Skeletal muscle satellite cell (primary cell): Measurements from ENCODE around the gene SLC7A14.
"Not testable (repeated sequence)": the region's sequence is repeated elsewhere in the genome, so short reads cannot be mapped to it uniquely, and the experiment has no call there.

ENCODE experiments used
- H3K27me3 ChIP-seq: 2 replicates; pipeline ENCODE4 v1.7.0; 2013; ENCODE audit warnings: low read length; ENCODE audit not compliant: control insufficient read depth, insufficient read depth
- H3K36me3 ChIP-seq: 2 replicates; pipeline ENCODE4 v1.7.0; 2013; ENCODE audit warnings: mild to moderate bottlenecking, control low read depth, low read length; ENCODE audit not compliant: insufficient read depth
- H3K4me1 ChIP-seq: 2 replicates; pipeline ENCODE4 v1.7.0; 2013; ENCODE audit warnings: low read length; ENCODE audit not compliant: control insufficient read depth, insufficient read depth
- H3K4me2 ChIP-seq: 2 replicates; pipeline ENCODE4 v1.7.0; 2013; ENCODE audit warnings: mild to moderate bottlenecking, low read length
- H3K4me3 ChIP-seq: 2 replicates; pipeline ENCODE4 v1.7.0; 2013; ENCODE audit warnings: low read length
- H3K9ac ChIP-seq: 2 replicates; pipeline ENCODE4 v1.7.0; 2013; ENCODE audit warnings: mild to moderate bottlenecking, low read depth, low read length, moderate library complexity
- H3K9me3 ChIP-seq: replicated peaks from 2 replicates; pipeline ENCODE4 v1.7.0; 2013; ENCODE audit warnings: mild to moderate bottlenecking, control low read depth, low read length

SLC7A14 gene

GRCh38 chr3:170585008-170585936 is 603 bp downstream of the SLC7A14 start:
- Histone ChIP-seq H3K9me3 (no peaks in the 10 kb centered on the region), H3K36me3 (no peaks in the 10 kb centered on the region), H3K4me1 (peaks cover 7% of the 10 kb centered on the region), H3K4me3 (peak overlapping the region; percentile 70), H3K9ac (no peak overlapping the region), H3K4me2 (peak overlapping the region; percentile 87), H3K27me3 (peaks cover 78% of the 10 kb centered on the region)

DNA sequence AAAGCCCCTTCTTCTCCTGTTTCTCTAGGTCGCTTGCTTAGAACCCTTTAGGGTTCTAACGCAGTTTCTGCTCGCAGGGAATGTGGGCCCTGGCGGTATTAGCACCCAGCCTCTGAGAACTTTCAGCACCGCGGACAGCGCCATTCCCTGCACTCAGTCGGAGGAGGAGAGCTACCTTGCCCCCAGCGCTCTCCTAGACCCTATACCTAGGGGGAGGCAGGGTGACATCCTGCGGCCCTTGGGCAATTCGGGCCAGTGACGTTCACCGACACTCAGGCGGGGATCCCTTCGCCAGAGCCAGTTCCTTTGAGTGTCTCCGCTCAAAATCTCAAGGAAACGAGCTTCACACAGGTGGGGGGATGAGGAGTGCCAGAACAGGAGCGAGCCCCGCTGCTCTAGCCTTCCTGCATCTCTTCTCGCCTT is 1.3 kb downstream of the SLC7A14 start:
- Histone ChIP-seq H3K27me3 (peaks cover 77% of the 10 kb centered on the region), H3K4me1 (peaks cover 7% of the 10 kb centered on the region), H3K9me3 (no peaks in the 10 kb centered on the region), H3K9ac (no peak overlapping the region), H3K36me3 (no peaks in the 10 kb centered on the region), H3K4me3 (peak overlapping the region; percentile 70), H3K4me2 (peak overlapping the region; percentile 87)

GRCh38 chr3:170579646-170580045 is 6.2 kb downstream of the SLC7A14 start:
- no peaks in the 10 kb centered on the region for H3K36me3 ChIP-seq
- no peaks in the 10 kb centered on the region for H3K9me3 ChIP-seq
- peaks cover under 1% of the 10 kb centered on the region for H3K4me1 ChIP-seq
- H3K4me3 ChIP-seq, result no peak overlapping the region
- H3K27me3 ChIP-seq, result peaks cover 31% of the 10 kb centered on the region
- H3K4me2 ChIP-seq, result no peak overlapping the region
- no peak overlapping the region for H3K9ac ChIP-seq

DNA sequence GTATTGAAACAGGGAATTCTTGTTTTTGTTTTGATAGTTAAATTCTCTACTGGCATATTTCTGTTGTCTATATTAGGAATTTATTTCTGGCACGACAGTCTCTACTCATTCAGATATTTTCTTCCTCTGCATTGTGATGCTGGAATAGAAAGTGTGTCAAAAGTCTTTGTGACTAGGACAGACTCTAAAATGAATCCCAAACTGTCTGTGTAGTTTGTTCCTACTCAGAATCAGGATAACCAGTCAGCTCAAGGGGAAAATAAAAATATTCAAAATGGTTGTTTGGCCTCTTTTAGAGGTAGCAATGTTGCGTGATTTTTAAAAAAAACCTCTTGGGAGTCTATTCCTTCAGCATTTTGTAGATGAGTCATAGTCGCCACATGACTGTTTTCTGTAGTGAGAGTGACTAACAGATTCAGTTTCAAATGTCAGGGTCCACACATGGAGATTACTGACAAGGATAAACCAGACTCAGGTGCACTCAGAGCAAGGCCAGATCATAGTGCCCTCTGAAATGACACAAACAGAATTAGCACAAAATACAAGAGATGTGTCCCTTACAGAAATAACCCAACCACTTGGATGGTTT is 13.1 kb downstream of the SLC7A14 start:
- no peak overlapping the region for H3K4me3 ChIP-seq
- H3K4me1 ChIP-seq, result peaks cover 10% of the 10 kb centered on the region
- no peaks in the 10 kb centered on the region for H3K27me3 ChIP-seq
- no peak overlapping the region for H3K9ac ChIP-seq
- H3K4me2 ChIP-seq, result peak overlapping the region; percentile 11
- H3K36me3 ChIP-seq, result no peaks in the 10 kb centered on the region
- H3K9me3 ChIP-seq, result no peaks in the 10 kb centered on the region

GRCh38 chr3:170567598-170567997 is 18.3 kb downstream of the SLC7A14 start:
- not testable (repeated sequence) for H3K9ac ChIP-seq, H3K4me2 ChIP-seq, H3K27me3 ChIP-seq, H3K4me1 ChIP-seq, H3K36me3 ChIP-seq, H3K9me3 ChIP-seq, H3K4me3 ChIP-seq

DNA sequence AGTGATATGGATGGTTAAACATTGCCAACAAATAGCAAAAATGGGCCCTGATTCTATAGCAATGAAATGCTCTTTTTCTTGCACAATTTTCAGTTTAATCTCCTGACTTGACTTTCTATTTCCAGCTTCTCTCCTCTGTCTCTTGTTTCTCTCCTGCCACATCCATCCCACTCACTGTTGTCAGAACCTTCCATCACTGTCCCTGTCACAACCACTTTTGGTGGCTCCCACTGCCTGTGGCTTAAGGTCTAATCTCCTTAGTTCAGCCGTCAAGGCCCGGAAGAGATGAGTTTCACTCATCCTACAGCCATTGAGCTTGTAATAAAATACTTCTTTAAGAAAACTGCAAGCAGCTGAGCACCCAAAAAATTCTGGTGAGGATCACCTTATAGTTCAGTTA is 19.5 kb downstream of the SLC7A14 start:
- no peaks in the 10 kb centered on the region for H3K4me1 ChIP-seq
- H3K9ac ChIP-seq, result no peak overlapping the region
- no peaks in the 10 kb centered on the region for H3K36me3 ChIP-seq
- H3K4me2 ChIP-seq, result no peak overlapping the region
- H3K9me3 ChIP-seq, result no peaks in the 10 kb centered on the region
- no peak overlapping the region for H3K4me3 ChIP-seq
- no peaks in the 10 kb centered on the region for H3K27me3 ChIP-seq

DNA sequence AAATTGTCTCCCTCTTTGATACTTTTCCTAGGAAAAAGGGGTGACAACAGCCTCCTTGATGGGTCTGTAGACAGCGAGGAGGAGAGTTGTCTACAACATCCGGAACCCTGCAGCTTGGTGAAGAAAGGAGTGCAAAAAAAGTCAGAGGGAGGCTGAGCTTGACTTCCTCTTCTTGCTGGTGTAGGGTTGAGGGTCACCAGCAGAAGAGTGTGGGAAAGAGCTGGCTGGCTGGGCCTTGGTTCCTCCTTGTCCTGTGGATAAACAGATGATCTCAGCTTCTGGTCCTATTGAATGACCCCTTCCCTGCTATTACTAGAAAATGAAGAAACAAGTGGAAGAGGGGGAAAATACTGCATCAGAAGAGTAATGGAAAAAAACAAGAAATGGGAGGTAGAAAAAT is 20.4 kb downstream of the SLC7A14 start:
- Histone ChIP-seq H3K27me3 (no peaks in the 10 kb centered on the region), H3K4me3 (no peak overlapping the region), H3K4me1 (no peaks in the 10 kb centered on the region), H3K9me3 (no peaks in the 10 kb centered on the region), H3K9ac (no peak overlapping the region), H3K36me3 (no peaks in the 10 kb centered on the region), H3K4me2 (no peak overlapping the region)

- no peaks in the 10 kb centered on the region for H3K27me3 ChIP-seq
- no peaks in the 10 kb centered on the region for H3K4me1 ChIP-seq
- H3K4me3 ChIP-seq, result no peak overlapping the region
- no peak overlapping the region for H3K9ac ChIP-seq
- no peak overlapping the region for H3K4me2 ChIP-seq
- no peaks in the 10 kb centered on the region for H3K36me3 ChIP-seq
- no peaks in the 10 kb centered on the region for H3K9me3 ChIP-seq
Measured at GRCh38 chr3:170564664-170565063, 21.2 kb downstream of the SLC7A14 start.

DNA sequence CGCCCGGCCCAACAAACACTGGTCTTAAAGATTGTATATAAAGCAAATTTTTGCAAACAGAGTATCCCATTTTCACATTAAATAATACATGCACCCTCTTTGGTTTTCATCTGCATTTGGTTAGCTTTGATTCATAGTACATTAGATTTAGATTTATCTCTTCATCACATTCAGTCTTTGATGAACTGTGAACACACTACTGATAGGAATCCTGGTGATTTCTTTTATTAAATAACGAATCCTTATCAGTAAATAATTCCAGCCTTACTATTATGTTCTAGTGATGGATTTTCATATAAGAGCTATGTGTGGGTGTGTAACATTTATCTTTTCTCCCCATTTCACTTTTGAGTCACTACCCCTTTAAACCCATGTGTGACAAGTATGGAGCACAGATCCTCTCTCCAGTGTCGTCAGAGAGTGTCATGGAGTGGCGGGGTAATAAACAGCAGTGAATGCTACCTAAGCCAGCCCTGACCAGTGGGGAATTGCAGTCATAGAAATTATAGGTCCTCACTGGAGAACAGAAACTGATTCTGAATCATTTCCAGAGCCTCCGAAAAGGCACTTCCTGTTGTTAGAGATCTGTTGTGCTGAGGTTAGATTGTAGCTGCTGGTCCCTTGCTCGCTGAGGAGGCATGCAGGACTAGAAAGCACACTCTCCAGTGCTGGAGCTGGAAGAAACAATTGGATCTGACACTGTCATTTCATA is 22.0 kb downstream of the SLC7A14 start:
- Histone ChIP-seq H3K4me1 (no peaks in the 10 kb centered on the region), H3K36me3 (no peaks in the 10 kb centered on the region), H3K9me3 (no peaks in the 10 kb centered on the region), H3K4me2 (peak overlapping the region; percentile 70), H3K27me3 (no peaks in the 10 kb centered on the region), H3K9ac (peak overlapping the region; percentile 5), H3K4me3 (peak overlapping the region; percentile 35)

- Histone ChIP-seq H3K4me1 (no peaks in the 10 kb centered on the region), H3K9ac (no peak overlapping the region), H3K9me3 (no peaks in the 10 kb centered on the region), H3K4me2 (no peak overlapping the region), H3K4me3 (no peak overlapping the region), H3K36me3 (no peaks in the 10 kb centered on the region), H3K27me3 (no peaks in the 10 kb centered on the region)
Measured at GRCh38 chr3:170562080-170562479, 23.8 kb downstream of the SLC7A14 start.

DNA sequence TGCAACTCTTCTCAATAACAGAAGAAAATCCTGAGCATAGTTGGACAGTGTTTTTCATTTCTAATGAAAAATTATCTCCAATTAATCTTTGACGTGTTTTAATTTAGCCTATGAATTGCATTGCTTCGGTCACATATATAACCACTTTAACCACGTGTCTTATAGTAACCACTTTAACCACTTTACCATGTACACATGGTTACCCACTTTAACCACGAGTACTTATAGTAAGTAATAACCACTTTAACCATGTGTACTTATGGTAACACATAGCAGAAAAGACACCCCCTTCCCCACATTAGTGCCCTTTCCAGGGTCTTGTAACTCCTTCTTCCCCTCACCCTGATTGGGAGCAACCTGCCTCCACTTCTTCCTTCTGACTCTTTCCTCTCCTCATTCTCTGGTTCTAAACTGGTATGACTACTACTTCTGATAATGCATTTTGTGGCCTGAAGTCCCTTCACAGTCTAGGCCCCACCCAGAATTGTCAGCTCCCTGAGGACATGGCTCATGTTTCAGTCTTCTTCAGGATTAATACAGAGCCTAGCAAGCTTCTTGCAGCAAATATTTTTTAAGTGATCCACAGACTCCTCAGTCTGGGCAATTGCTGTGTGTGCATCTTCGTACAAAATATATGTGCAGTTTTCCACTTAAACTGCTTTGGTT is 25.0 kb downstream of the SLC7A14 start:
- Histone ChIP-seq H3K9ac (no peak overlapping the region), H3K4me2 (no peak overlapping the region), H3K36me3 (no peaks in the 10 kb centered on the region), H3K27me3 (no peaks in the 10 kb centered on the region), H3K4me1 (no peaks in the 10 kb centered on the region), H3K4me3 (no peak overlapping the region), H3K9me3 (no peaks in the 10 kb centered on the region)
